ENCODE data around the gene ZNF277.

Gene ZNF277

DNA sequence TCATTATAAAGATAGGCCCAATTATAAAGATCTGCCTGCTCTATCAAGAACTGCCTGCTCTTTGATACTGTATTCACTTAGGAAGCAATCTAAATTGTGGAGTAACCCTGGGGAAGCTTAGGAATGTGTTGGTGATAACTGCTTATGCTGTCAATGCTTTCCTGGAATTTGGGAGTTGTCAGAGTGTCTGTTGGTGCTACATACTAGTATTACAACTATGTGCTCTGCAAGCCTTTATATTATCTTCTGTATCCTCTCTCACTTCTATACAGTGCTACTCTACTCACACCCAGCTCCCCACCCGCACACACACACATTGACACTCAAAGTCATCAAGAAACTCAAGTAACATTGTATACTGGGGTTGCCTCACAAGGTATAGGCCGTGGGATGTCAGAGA lies 6.1 kb downstream of the ZNF277 start:
- no peak overlapping the region for H2AK5ac ChIP-seq (ENCODE audit: low read length, severe bottlenecking)

DNA sequence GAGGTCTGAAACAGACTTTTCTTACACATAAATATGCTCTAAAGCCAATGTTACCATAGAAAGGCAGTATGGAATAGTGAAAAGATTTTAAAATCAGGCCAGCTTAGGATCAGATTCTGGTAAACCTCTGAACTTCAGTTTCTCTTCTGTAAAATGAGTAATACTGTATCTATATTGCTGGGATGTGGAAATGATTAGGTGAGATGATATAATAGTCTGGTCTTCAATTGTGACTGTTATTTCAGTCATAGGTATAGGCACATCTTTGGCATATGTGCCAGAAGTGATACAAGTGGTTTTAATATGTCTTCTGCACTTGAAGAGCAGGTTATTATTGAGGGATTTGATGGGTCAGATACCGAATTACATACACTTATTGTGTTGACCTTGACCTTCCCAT lies 7.2 kb downstream of the ZNF277 start:
- Histone ChIP-seq H3K4me2 (ENCODE audit: low read length, poor library complexity, severe bottlenecking) (no peak overlapping the region), H4K91ac (ENCODE audit: low read length) (no peak overlapping the region), H3K23ac (ENCODE audit: low read length in 2 of 2) (no peak overlapping the region), H3K9me3 (ENCODE audit: control insufficient read depth, low read length) (no peaks in the 10 kb centered on the region), H2AK5ac (ENCODE audit: low read length, severe bottlenecking) (no peak overlapping the region), H2AFZ (ENCODE audit: low read depth, low read length) (no peak overlapping the region), H3K9ac (ENCODE audit: low read length) (no peak overlapping the region), H3K4ac (ENCODE audit: low read depth in 1 of 2, low read length in 2 of 2) (no peak overlapping the region), H3K18ac (ENCODE audit: low read depth in 1 of 2, low read length in 2 of 2) (no peak overlapping the region), H3K36me3 (ENCODE audit: control insufficient read depth in 1 of 2, insufficient read depth in 2 of 2, low read depth in 1 of 2, low read length in 2 of 2) (no peaks in the 10 kb centered on the region), H3K4me3 (ENCODE audit: insufficient read depth in 1 of 2, low read depth in 1 of 2, low read length in 2 of 2) (no peak overlapping the region), H2BK120ac (ENCODE audit: low read depth, low read length) (no peak overlapping the region), H3K79me1 (replicated peaks; ENCODE audit: low read length, poor library complexity, severe bottlenecking) (peaks cover 12% of the 10 kb centered on the region), H4K8ac (ENCODE audit: low read length) (no peak overlapping the region), H2BK15ac (ENCODE audit: low read depth, poor library complexity, severe bottlenecking) (no peak overlapping the region), H2BK12ac (ENCODE audit: low read length in 2 of 2) (no peak overlapping the region), H3K14ac (ENCODE audit: low read length in 2 of 2) (no peak overlapping the region), H3K27me3 (ENCODE audit: control insufficient read depth in 1 of 2, insufficient read depth in 1 of 2, low read length in 2 of 2) (no peaks in the 10 kb centered on the region), H3K4me1 (ENCODE audit: control insufficient read depth, insufficient read depth, low read depth, low read length) (peaks cover 1% of the 10 kb centered on the region), H2BK5ac (ENCODE audit: low read depth, low read length, poor library complexity, severe bottlenecking) (no peak overlapping the region), H3K27ac (ENCODE audit: low read length, poor library complexity, severe bottlenecking) (no peak overlapping the region)
- DNase-seq: no peak
- no CpG with 5 or more reads among the region's 1 CpG for WGBS

More for the DNA sequence above, 6.1 kb downstream of the ZNF277 start:
- DNase-seq: no peak
- H3K36me3 ChIP-seq (ENCODE audit: control insufficient read depth in 1 of 2, insufficient read depth in 2 of 2, low read depth in 1 of 2, low read length in 2 of 2): no peaks in the 10 kb centered on the region
- no peak overlapping the region for H3K4ac ChIP-seq (ENCODE audit: low read depth in 1 of 2, low read length in 2 of 2)
- no peak overlapping the region for H3K14ac ChIP-seq (ENCODE audit: low read length in 2 of 2)
- no peak overlapping the region for H2BK15ac ChIP-seq (ENCODE audit: low read depth, poor library complexity, severe bottlenecking)
- H3K79me1 ChIP-seq (replicated peaks; ENCODE audit: low read length, poor library complexity, severe bottlenecking): peaks cover 11% of the 10 kb centered on the region
- H2BK120ac ChIP-seq (ENCODE audit: low read depth, low read length): no peak overlapping the region
- H3K4me1 ChIP-seq (ENCODE audit: control insufficient read depth, insufficient read depth, low read depth, low read length): no peaks in the 10 kb centered on the region
- H3K4me3 ChIP-seq (ENCODE audit: insufficient read depth in 1 of 2, low read depth in 1 of 2, low read length in 2 of 2): no peak overlapping the region
- no peak overlapping the region for H2BK12ac ChIP-seq (ENCODE audit: low read length in 2 of 2)
- no peak overlapping the region for H3K4me2 ChIP-seq (ENCODE audit: low read length, poor library complexity, severe bottlenecking)
- no peak overlapping the region for H3K23ac ChIP-seq (ENCODE audit: low read length in 2 of 2)
- no peak overlapping the region for H4K8ac ChIP-seq (ENCODE audit: low read length)
- no peak overlapping the region for H4K91ac ChIP-seq (ENCODE audit: low read length)
- H3K18ac ChIP-seq (ENCODE audit: low read depth in 1 of 2, low read length in 2 of 2): no peak overlapping the region
- H2BK5ac ChIP-seq (ENCODE audit: low read depth, low read length, poor library complexity, severe bottlenecking): no peak overlapping the region
- no peaks in the 10 kb centered on the region for H3K9me3 ChIP-seq (ENCODE audit: control insufficient read depth, low read length)
- 90% methylated on average over 2 of the region's 2 CpGs for WGBS
- no peak overlapping the region for H2AFZ ChIP-seq (ENCODE audit: low read depth, low read length)
- peak overlapping the region; percentile 61 for H3K27ac ChIP-seq (ENCODE audit: low read length, poor library complexity, severe bottlenecking)
- no peak overlapping the region for H3K9ac ChIP-seq (ENCODE audit: low read length)
- no peaks in the 10 kb centered on the region for H3K27me3 ChIP-seq (ENCODE audit: control insufficient read depth in 1 of 2, insufficient read depth in 1 of 2, low read length in 2 of 2)

DNA sequence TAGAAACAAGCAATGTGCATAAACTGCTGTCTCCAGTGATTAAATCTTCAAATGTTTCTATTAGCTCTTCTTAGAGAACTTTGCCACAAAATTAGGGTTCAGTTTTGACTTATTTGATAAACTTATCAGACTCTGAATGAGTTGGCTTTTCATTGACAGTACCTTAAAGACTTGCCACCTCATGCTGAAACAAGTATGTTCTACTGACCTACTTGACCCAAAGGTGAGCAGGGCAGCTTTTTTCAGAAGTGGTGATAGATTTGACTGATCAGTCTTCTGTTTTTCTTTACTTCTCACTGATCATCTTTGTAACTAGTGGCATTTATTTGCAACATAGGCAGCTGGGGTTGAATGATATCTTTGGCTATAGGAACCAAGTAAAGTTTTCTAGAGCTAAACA lies 7.8 kb downstream of the ZNF277 start:
- Histone ChIP-seq H4K8ac (ENCODE audit: low read length) (no peak overlapping the region), H3K4me1 (ENCODE audit: control insufficient read depth, insufficient read depth, low read depth, low read length) (peaks cover 1% of the 10 kb centered on the region), H2AK5ac (ENCODE audit: low read length, severe bottlenecking) (no peak overlapping the region), H2BK15ac (ENCODE audit: low read depth, poor library complexity, severe bottlenecking) (no peak overlapping the region), H3K36me3 (ENCODE audit: control insufficient read depth in 1 of 2, insufficient read depth in 2 of 2, low read depth in 1 of 2, low read length in 2 of 2) (no peaks in the 10 kb centered on the region), H3K79me1 (replicated peaks; ENCODE audit: low read length, poor library complexity, severe bottlenecking) (peaks cover 12% of the 10 kb centered on the region), H3K4ac (ENCODE audit: low read depth in 1 of 2, low read length in 2 of 2) (no peak overlapping the region), H3K9ac (ENCODE audit: low read length) (no peak overlapping the region), H3K27ac (ENCODE audit: low read length, poor library complexity, severe bottlenecking) (no peak overlapping the region), H3K9me3 (ENCODE audit: control insufficient read depth, low read length) (no peaks in the 10 kb centered on the region), H3K4me2 (ENCODE audit: low read length, poor library complexity, severe bottlenecking) (no peak overlapping the region), H2BK120ac (ENCODE audit: low read depth, low read length) (no peak overlapping the region), H2BK12ac (ENCODE audit: low read length in 2 of 2) (no peak overlapping the region), H3K27me3 (ENCODE audit: control insufficient read depth in 1 of 2, insufficient read depth in 1 of 2, low read length in 2 of 2) (no peaks in the 10 kb centered on the region), H3K18ac (ENCODE audit: low read depth in 1 of 2, low read length in 2 of 2) (no peak overlapping the region), H3K4me3 (ENCODE audit: insufficient read depth in 1 of 2, low read depth in 1 of 2, low read length in 2 of 2) (no peak overlapping the region), H4K91ac (ENCODE audit: low read length) (no peak overlapping the region), H2BK5ac (ENCODE audit: low read depth, low read length, poor library complexity, severe bottlenecking) (no peak overlapping the region), H3K14ac (ENCODE audit: low read length in 2 of 2) (no peak overlapping the region), H3K23ac (ENCODE audit: low read length in 2 of 2) (no peak overlapping the region), H2AFZ (ENCODE audit: low read depth, low read length) (no peak overlapping the region)
- DNase-seq: no peak

DNA sequence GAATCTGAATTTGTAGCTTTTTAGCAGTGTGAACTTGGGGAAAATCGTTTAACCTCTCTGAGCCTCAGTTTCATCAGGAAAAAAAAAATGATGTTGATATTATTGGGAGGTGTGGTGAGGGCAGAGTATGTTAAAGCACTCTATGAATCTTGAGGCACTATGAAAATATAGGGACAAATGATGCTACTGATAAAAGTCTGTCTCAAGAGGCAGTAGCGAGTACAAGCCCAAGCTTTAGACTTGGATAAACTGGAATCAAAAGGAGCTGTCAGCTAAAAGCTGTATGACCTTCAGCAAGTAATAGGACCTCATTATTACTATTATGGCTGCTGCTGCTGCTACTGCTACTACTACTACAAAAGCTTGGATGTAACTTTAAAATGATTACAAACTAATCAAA lies 8.4 kb downstream of the ZNF277 start:
- H3K36me3 ChIP-seq (ENCODE audit: control insufficient read depth in 1 of 2, insufficient read depth in 2 of 2, low read depth in 1 of 2, low read length in 2 of 2): no peaks in the 10 kb centered on the region
- no peak overlapping the region for H2BK15ac ChIP-seq (ENCODE audit: low read depth, poor library complexity, severe bottlenecking)
- H3K4me3 ChIP-seq (ENCODE audit: insufficient read depth in 1 of 2, low read depth in 1 of 2, low read length in 2 of 2): no peak overlapping the region
- no peak overlapping the region for H3K14ac ChIP-seq (ENCODE audit: low read length in 2 of 2)
- no peak overlapping the region for H2BK5ac ChIP-seq (ENCODE audit: low read depth, low read length, poor library complexity, severe bottlenecking)
- H4K91ac ChIP-seq (ENCODE audit: low read length): no peak overlapping the region
- over 99% methylated on average over 2 of the region's 2 CpGs for WGBS
- no peak overlapping the region for H2AK5ac ChIP-seq (ENCODE audit: low read length, severe bottlenecking)
- H3K4ac ChIP-seq (ENCODE audit: low read depth in 1 of 2, low read length in 2 of 2): no peak overlapping the region
- H4K8ac ChIP-seq (ENCODE audit: low read length): no peak overlapping the region
- no peak overlapping the region for H2BK12ac ChIP-seq (ENCODE audit: low read length in 2 of 2)
- H3K4me1 ChIP-seq (ENCODE audit: control insufficient read depth, insufficient read depth, low read depth, low read length): peaks cover 1% of the 10 kb centered on the region
- H3K27ac ChIP-seq (ENCODE audit: low read length, poor library complexity, severe bottlenecking): no peak overlapping the region
- H3K9ac ChIP-seq (ENCODE audit: low read length): no peak overlapping the region
- no peaks in the 10 kb centered on the region for H3K27me3 ChIP-seq (ENCODE audit: control insufficient read depth in 1 of 2, insufficient read depth in 1 of 2, low read length in 2 of 2)
- H2AFZ ChIP-seq (ENCODE audit: low read depth, low read length): no peak overlapping the region
- H3K79me1 ChIP-seq (replicated peaks; ENCODE audit: low read length, poor library complexity, severe bottlenecking): peaks cover 14% of the 10 kb centered on the region
- H3K4me2 ChIP-seq (ENCODE audit: low read length, poor library complexity, severe bottlenecking): no peak overlapping the region
- H3K23ac ChIP-seq (ENCODE audit: low read length in 2 of 2): no peak overlapping the region
- H3K9me3 ChIP-seq (ENCODE audit: control insufficient read depth, low read length): no peaks in the 10 kb centered on the region
- no peak overlapping the region for H2BK120ac ChIP-seq (ENCODE audit: low read depth, low read length)
- no peak for DNase-seq
- H3K18ac ChIP-seq (ENCODE audit: low read depth in 1 of 2, low read length in 2 of 2): no peak overlapping the region

Measured in mesenchymal stem cell (in vitro differentiated cells and primary cell).